ENCODE measurements around the gene NRXN3. TPM values are rescaled to one million over a fixed set of nuclear protein-coding genes. Genes with fewer than 3 reads are reported as not detected.
"Not testable (repeated sequence)": the region's sequence is repeated elsewhere in the genome, so short reads cannot be mapped to it uniquely, and the experiment has no call there.

NRXN3 gene
- total RNA-seq, 2 donors from 2014 or later, result not detected

- Mint-ChIP-seq H3K36me3 (ENCODE audit: low read depth) (no peaks in the 10 kb centered on the region), H3K27ac (no peak overlapping the region), H3K4me3 (no peak overlapping the region), H3K27me3 (peaks cover 5% of the 10 kb centered on the region), H3K4me1 (no peaks in the 10 kb centered on the region)
- ATAC-seq (no peak), DNase-seq (no peak)
- no peaks in the 10 kb centered on the region for H3K9me3 ChIP-seq (ENCODE audit: control insufficient read depth, low read length, poor library complexity, severe bottlenecking)
These were observed 255.6 kb downstream of the NRXN3 start for GRCh38 chr14:78425782-78426181.

GRCh38 chr14:78432046-78432445 lies 261.9 kb downstream of the NRXN3 start:
- Mint-ChIP-seq H3K36me3 (ENCODE audit: low read depth) (no peaks in the 10 kb centered on the region), H3K27me3 (no peaks in the 10 kb centered on the region), H3K4me3 (no peak overlapping the region), H3K27ac (no peak overlapping the region), H3K4me1 (no peaks in the 10 kb centered on the region)
- no peaks in the 10 kb centered on the region for H3K9me3 ChIP-seq (ENCODE audit: control insufficient read depth, low read length, poor library complexity, severe bottlenecking)
- ATAC-seq, result no peak
- no peak for DNase-seq

GRCh38 chr14:78437448-78437847 lies 267.3 kb downstream of the NRXN3 start:
- not testable (repeated sequence) for H3K9me3 ChIP-seq (ENCODE audit: control insufficient read depth, low read length, poor library complexity, severe bottlenecking); ATAC-seq; DNase-seq

GRCh38 chr14:78440356-78440894 lies 270.3 kb downstream of the NRXN3 start:
- H3K27ac Mint-ChIP-seq, result no peak overlapping the region
- no peaks in the 10 kb centered on the region for H3K4me1 Mint-ChIP-seq
- no peak overlapping the region for H3K4me3 Mint-ChIP-seq
- no peak for ATAC-seq
- no peaks in the 10 kb centered on the region for H3K36me3 Mint-ChIP-seq (ENCODE audit: low read depth)
- no peaks in the 10 kb centered on the region for H3K9me3 ChIP-seq (ENCODE audit: control insufficient read depth, low read length, poor library complexity, severe bottlenecking)
- H3K27me3 Mint-ChIP-seq, result peaks cover 7% of the 10 kb centered on the region
- no peak for DNase-seq

More at GRCh38 chr14:78437448-78437847, 267.3 kb downstream of the NRXN3 start:
- H3K4me3 Mint-ChIP-seq; H3K27ac Mint-ChIP-seq; H3K27me3 Mint-ChIP-seq; H3K4me1 Mint-ChIP-seq; H3K36me3 Mint-ChIP-seq (ENCODE audit: low read depth): not testable (repeated sequence)

GRCh38 chr14:78443834-78444233 lies 273.7 kb downstream of the NRXN3 start:
- peaks cover 7% of the 10 kb centered on the region for H3K27me3 Mint-ChIP-seq
- ATAC-seq (no peak), DNase-seq (no peak)
- H3K36me3 Mint-ChIP-seq (ENCODE audit: low read depth), result no peaks in the 10 kb centered on the region
- H3K4me1 Mint-ChIP-seq, result no peaks in the 10 kb centered on the region
- H3K4me3 Mint-ChIP-seq, result no peak overlapping the region
- no peaks in the 10 kb centered on the region for H3K9me3 ChIP-seq (ENCODE audit: control insufficient read depth, low read length, poor library complexity, severe bottlenecking)
- H3K27ac Mint-ChIP-seq, result no peak overlapping the region

GRCh38 chr14:78445275-78445674 lies 275.1 kb downstream of the NRXN3 start:
- H3K4me1 Mint-ChIP-seq, result no peaks in the 10 kb centered on the region
- no peaks in the 10 kb centered on the region for H3K9me3 ChIP-seq (ENCODE audit: control insufficient read depth, low read length, poor library complexity, severe bottlenecking)
- peaks cover 7% of the 10 kb centered on the region for H3K27me3 Mint-ChIP-seq
- no peak for DNase-seq
- H3K4me3 Mint-ChIP-seq, result no peak overlapping the region
- no peaks in the 10 kb centered on the region for H3K36me3 Mint-ChIP-seq (ENCODE audit: low read depth)
- no peak overlapping the region for H3K27ac Mint-ChIP-seq
- no peak for ATAC-seq

GRCh38 chr14:78446807-78447206 lies 276.6 kb downstream of the NRXN3 start:
- no peaks in the 10 kb centered on the region for H3K9me3 ChIP-seq (ENCODE audit: control insufficient read depth, low read length, poor library complexity, severe bottlenecking)
- DNase-seq, result no peak
- Mint-ChIP-seq H3K36me3 (ENCODE audit: low read depth) (no peaks in the 10 kb centered on the region), H3K4me1 (no peaks in the 10 kb centered on the region), H3K4me3 (no peak overlapping the region), H3K27ac (no peak overlapping the region), H3K27me3 (no peaks in the 10 kb centered on the region)
- no peak for ATAC-seq

GRCh38 chr14:78448164-78449094 lies 278.3 kb downstream of the NRXN3 start:
- H3K27ac Mint-ChIP-seq, result no peak overlapping the region
- DNase-seq (peak in 1 of 3 donors; percentile 5), ATAC-seq (no peak)
- no peaks in the 10 kb centered on the region for H3K36me3 Mint-ChIP-seq (ENCODE audit: low read depth)
- H3K4me1 Mint-ChIP-seq, result no peaks in the 10 kb centered on the region
- H3K27me3 Mint-ChIP-seq, result no peaks in the 10 kb centered on the region
- no peaks in the 10 kb centered on the region for H3K9me3 ChIP-seq (ENCODE audit: control insufficient read depth, low read length, poor library complexity, severe bottlenecking)
- no peak overlapping the region for H3K4me3 Mint-ChIP-seq

GRCh38 chr14:78450669-78451318 lies 280.6 kb downstream of the NRXN3 start:
- H3K4me1 Mint-ChIP-seq, result no peaks in the 10 kb centered on the region
- no peak for DNase-seq
- no peak for ATAC-seq
- no peak overlapping the region for H3K4me3 Mint-ChIP-seq
- H3K27me3 Mint-ChIP-seq, result no peaks in the 10 kb centered on the region
- no peaks in the 10 kb centered on the region for H3K36me3 Mint-ChIP-seq (ENCODE audit: low read depth)
- no peak overlapping the region for H3K27ac Mint-ChIP-seq
- no peaks in the 10 kb centered on the region for H3K9me3 ChIP-seq (ENCODE audit: control insufficient read depth, low read length, poor library complexity, severe bottlenecking)

- no peak overlapping the region for H3K4me3 Mint-ChIP-seq
- no peaks in the 10 kb centered on the region for H3K27me3 Mint-ChIP-seq
- no peaks in the 10 kb centered on the region for H3K4me1 Mint-ChIP-seq
- H3K36me3 Mint-ChIP-seq (ENCODE audit: low read depth), result no peaks in the 10 kb centered on the region
- H3K27ac Mint-ChIP-seq, result no peak overlapping the region
- DNase-seq (no peak), ATAC-seq (no peak)
- H3K9me3 ChIP-seq (ENCODE audit: control insufficient read depth, low read length, poor library complexity, severe bottlenecking), result no peaks in the 10 kb centered on the region
These were observed 281.1 kb downstream of the NRXN3 start for GRCh38 chr14:78451319-78451695.

GRCh38 chr14:78455896-78456435 lies 285.8 kb downstream of the NRXN3 start:
- Mint-ChIP-seq H3K36me3 (ENCODE audit: low read depth) (no peaks in the 10 kb centered on the region), H3K27ac (no peak overlapping the region), H3K27me3 (peaks cover 3% of the 10 kb centered on the region), H3K4me3 (no peak overlapping the region), H3K4me1 (no peaks in the 10 kb centered on the region)
- no peaks in the 10 kb centered on the region for H3K9me3 ChIP-seq (ENCODE audit: control insufficient read depth, low read length, poor library complexity, severe bottlenecking)
- no peak for ATAC-seq
- DNase-seq, result no peak

- peaks cover 2% of the 10 kb centered on the region for H3K9me3 ChIP-seq (ENCODE audit: control insufficient read depth, low read length, poor library complexity, severe bottlenecking)
- no peak overlapping the region for H3K4me3 Mint-ChIP-seq
- H3K4me1 Mint-ChIP-seq, result no peaks in the 10 kb centered on the region
- H3K27me3 Mint-ChIP-seq, result peaks cover 8% of the 10 kb centered on the region
- DNase-seq (no peak), ATAC-seq (no peak)
- no peaks in the 10 kb centered on the region for H3K36me3 Mint-ChIP-seq (ENCODE audit: low read depth)
- no peak overlapping the region for H3K27ac Mint-ChIP-seq
These were observed 299.8 kb downstream of the NRXN3 start for GRCh38 chr14:78469947-78470346.

GRCh38 chr14:78479127-78479780 lies 309.1 kb downstream of the NRXN3 start:
- Mint-ChIP-seq H3K4me1 (no peaks in the 10 kb centered on the region), H3K4me3 (no peak overlapping the region), H3K27me3 (peaks cover 6% of the 10 kb centered on the region), H3K27ac (no peak overlapping the region), H3K36me3 (ENCODE audit: low read depth) (no peaks in the 10 kb centered on the region)
- H3K9me3 ChIP-seq (ENCODE audit: control insufficient read depth, low read length, poor library complexity, severe bottlenecking), result no peaks in the 10 kb centered on the region
- ATAC-seq, result no peak
- no peak for DNase-seq
